ENCODE data around the gene CDH13. TPM values are rescaled to one million over a fixed set of nuclear protein-coding genes. Genes with fewer than 3 reads are reported as not detected.
A peak's percentile ranks its signal among the peaks of the same experiment; 100 is the strongest.

Gene CDH13
- total RNA-seq, 1 experiment from 2014 or later = not detected

DNA sequence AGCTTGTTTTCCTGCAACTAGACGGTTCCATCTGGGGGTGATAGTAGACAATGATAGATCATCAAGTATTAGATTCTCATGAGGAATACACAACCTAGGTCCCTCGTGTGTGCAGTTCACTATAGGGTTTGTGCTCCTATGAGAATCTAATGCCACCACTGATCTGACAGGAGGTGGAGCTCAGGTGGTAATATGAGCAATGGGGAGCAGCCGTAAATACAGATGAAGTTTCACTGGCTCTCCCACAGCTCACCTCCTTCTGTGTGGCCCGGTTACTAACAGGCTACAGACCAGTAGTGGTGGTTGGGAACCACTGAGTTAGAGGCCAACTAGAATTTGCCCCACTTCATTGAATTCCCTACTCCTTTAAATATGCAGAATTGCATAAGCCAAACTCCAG, 1033.5 kb downstream of the CDH13 start:
- no peak for DNase-seq (ENCODE audit: low read depth, low spot score)
- in situ Hi-C loops (cut with HindIII; ENCODE audit: low pct_unique_long_range_greater_than_20kb, low sequenced_read_pairs) = no loop called here

DNA sequence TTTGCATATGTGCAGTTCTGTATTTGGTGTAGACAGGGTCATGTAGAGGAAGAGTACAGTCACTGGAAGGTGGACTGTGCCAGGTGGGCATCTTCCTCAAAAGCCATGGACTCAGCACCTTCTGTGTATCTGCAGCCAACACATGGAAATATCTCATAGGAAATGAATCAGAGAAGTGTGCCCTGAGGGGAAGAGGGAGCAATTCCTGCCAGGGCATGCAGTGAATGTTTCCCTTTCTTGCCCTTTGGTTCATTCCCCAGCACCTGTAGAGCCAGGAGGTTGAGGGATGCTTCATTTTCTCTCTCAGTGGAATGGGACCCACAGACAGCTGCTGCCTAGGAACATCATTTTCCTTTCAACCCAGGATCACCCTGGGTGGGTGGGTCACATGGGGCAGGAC, 1034.9 kb downstream of the CDH13 start:
- in situ Hi-C loops (cut with HindIII; ENCODE audit: low pct_unique_long_range_greater_than_20kb, low sequenced_read_pairs) = no loop called here
- no peak for DNase-seq (ENCODE audit: low read depth, low spot score)

DNA sequence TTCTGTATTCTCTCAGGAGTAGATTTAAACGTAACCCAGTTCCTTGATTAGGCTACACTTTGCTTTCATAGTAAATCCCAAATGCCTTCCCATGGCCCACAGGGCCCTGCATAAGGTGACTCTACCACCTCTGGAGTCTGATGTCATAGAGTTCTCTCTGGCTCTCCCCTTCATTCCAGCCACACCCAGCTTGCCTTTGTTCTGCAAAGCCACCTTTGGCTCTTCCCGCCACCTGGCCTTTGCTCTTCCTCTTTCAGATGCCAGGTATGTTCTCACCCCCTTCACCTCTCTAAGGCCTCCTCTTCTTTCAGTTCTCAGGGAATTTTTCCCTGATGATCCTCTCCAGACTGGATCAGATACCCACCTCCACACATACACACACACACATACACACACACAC, 1039.7 kb downstream of the CDH13 start:
- in situ Hi-C loops (cut with HindIII; ENCODE audit: low pct_unique_long_range_greater_than_20kb, low sequenced_read_pairs) = no loop called here
- DNase-seq (ENCODE audit: low read depth, low spot score) = no peak

DNA sequence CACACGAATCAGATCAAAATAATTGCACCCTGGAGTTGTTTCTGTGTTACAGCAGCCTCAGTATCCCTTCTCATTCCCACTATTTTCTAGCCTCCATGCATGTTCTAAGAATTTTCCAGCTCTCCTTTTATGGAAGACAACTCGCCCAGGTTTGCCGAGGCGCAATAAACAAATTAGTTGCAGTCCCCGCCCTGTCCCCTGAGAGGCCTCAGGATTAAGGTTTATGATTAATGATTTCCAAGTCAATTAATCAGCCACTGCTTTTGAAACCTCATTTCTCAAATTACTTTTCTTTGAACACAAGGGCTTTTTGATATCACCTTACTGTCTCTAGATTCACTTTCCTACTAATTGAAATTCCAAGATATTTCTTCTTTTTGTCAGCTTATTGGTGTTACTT, 1042.7 kb downstream of the CDH13 start:
- in situ Hi-C loops (cut with HindIII; ENCODE audit: low pct_unique_long_range_greater_than_20kb, low sequenced_read_pairs) = no loop called here

DNA sequence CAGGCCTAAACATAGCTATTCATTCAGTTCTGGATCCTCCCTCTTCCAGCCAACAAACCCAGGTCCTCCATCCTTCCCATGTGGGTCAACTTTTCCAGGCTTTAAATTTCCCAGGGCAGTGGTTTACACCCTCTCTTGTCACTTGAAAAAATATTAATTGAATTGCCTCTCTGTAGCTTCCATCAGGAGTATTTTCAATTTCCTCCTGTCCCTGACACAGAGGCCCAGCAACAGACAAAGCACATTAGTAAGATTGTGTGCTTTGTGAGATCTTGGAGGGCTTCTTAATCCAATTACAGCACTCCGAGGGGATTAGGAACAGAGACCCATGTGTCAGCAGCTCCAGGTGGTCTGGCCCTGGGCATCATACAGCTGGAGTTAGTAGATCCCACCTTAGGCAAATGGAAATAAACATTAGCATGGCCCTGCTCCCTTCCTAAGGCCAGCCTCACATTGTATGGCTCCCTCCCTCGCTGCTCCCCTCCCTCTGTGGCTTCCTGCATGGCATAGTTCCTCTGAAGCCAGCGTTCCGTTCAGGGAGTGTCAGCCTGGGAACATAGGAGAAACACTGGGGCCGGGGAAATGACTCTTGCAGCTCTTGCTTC, 1048.3 kb downstream of the CDH13 start:
- in situ Hi-C loops (cut with HindIII; ENCODE audit: low pct_unique_long_range_greater_than_20kb, low sequenced_read_pairs) = no loop called here
- no peak for DNase-seq (ENCODE audit: low read depth, low spot score)

More for the DNA sequence above, 1042.7 kb downstream of the CDH13 start:
- DNase-seq (ENCODE audit: low read depth, low spot score) = no peak

DNA sequence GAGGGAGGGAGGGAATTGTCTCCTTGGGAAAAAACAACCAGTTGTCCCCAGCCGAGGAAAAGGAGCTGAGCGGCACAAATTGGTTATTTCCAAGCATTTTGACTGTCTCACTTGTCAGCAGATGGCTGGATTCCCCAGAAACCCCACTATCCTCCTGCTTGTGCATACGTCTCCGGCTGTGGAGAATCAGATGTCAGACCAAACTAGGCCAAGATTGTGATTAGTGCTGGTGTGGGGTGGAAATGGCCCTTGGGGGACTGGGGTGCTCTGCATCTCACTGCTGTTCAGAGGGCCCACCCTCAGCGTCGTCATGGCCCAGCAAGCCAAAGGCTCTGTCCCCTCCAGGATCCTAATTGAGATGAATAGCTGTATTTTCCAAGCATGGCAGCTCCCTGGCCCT, 1049.3 kb downstream of the CDH13 start:
- in situ Hi-C loops (cut with HindIII; ENCODE audit: low pct_unique_long_range_greater_than_20kb, low sequenced_read_pairs) = no loop called here
- DNase-seq (ENCODE audit: low read depth, low spot score) = no peak

DNA sequence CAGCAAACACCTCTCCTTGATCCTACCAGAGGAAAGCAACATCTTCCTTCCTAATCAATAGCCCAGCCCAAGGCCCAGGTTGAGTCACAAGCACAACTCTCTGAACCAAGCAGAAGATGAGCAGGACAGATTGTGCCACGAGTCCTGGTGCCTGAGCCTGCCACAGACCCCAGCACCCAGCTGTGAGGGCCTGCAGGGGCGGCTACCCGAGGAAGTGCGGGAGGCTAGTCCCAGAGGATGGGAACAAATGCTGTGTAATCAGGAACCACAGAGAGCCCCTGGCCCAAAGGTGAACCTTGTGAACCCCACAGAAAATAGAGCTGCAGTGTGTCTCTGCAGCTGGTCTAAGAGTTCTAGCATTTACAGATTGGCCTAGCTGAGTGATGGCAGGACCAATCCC, 1054.2 kb downstream of the CDH13 start:
- no peak for DNase-seq (ENCODE audit: low read depth, low spot score)
- in situ Hi-C loops (cut with HindIII; ENCODE audit: low pct_unique_long_range_greater_than_20kb, low sequenced_read_pairs) = no loop called here

DNA sequence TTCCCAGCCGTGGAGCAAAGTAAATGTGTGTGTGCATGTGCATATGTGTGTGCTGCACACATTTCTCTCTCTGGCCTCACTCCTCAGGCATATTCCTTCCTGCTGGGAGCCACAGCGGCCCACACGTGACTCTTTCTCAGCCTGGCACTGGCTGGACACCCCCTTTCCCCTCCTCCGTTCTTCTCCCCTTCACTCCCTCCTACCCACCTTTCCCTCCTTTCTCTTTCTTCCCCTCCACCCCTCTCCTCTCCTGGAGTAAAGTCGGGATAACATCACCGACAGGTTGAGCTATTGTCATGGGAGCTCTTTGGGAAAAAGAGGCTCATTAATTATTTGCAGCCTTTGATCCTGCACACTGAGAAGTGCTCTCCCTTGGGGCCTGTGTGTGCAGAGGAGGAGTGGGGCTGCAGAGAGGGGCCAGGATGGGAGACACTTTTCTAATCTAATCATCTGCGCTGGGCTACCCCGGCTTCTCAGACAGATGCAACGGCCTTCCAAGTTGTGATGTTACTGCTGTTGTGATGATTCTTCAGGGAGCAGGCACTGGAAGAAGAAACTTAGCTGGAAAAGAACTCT, 1054.7 kb downstream of the CDH13 start:
- in situ Hi-C loops (cut with HindIII; ENCODE audit: low pct_unique_long_range_greater_than_20kb, low sequenced_read_pairs) = no loop called here
- DNase-seq (ENCODE audit: low read depth, low spot score) = no peak

DNA sequence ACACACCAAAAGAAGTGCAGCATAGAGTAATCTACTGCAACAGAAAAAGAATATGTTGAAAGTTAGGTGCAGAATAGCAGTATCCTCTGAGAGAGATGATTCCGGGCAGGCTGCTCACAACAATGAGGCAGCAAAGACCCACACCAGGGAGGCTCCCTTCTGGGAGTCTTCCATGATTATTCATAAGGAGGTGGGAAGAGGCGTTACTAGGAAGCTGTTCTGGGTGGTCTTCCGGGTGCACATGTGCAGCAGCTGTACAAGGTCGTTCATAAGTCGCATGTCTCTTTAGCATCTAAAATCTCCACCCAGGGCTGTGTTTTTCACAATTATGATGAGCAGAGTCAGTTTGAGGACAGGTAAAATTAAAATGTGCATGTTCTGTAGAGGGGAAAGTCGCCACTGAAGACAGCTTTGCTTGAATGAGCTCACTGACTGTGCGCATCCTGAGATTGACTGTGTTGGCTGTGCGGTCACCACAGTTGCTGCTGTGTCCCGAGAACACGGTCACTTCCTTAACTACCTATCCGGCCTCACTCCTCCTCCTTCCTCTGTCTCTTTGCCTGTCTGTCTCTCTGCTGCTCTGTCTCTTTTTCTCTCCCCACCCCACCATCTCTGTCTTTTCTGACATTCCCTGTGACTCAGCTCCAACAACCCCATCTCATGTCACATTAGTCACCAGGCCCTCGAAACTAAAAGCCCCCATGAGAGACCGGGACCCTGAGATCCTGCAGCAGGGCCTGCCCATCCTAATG, 1055.5 kb downstream of the CDH13 start:
- no peak for DNase-seq (ENCODE audit: low read depth, low spot score)
- in situ Hi-C loops (cut with HindIII; ENCODE audit: low pct_unique_long_range_greater_than_20kb, low sequenced_read_pairs) = no loop called here

DNA sequence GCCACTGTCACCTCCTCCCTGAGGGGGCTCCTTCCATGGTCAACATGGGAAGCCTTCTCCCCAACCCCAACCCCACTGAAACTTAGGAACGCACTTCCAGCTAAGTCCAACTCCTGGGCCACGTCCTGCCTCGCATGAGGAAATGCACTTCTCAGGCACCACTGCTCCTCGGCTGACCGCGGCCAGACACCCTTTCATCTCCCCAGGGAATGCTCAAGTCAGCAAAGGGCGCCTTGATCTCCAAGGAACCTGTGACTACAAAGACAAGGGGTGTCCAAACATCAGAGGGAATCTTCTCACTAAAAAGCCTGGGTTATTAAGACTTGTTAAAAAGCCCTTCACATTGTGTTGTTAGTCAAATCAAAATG, 1056.1 kb downstream of the CDH13 start:
- in situ Hi-C loops (cut with HindIII; ENCODE audit: low pct_unique_long_range_greater_than_20kb, low sequenced_read_pairs) = no loop called here
- DNase-seq (ENCODE audit: low read depth, low spot score) = no peak

DNA sequence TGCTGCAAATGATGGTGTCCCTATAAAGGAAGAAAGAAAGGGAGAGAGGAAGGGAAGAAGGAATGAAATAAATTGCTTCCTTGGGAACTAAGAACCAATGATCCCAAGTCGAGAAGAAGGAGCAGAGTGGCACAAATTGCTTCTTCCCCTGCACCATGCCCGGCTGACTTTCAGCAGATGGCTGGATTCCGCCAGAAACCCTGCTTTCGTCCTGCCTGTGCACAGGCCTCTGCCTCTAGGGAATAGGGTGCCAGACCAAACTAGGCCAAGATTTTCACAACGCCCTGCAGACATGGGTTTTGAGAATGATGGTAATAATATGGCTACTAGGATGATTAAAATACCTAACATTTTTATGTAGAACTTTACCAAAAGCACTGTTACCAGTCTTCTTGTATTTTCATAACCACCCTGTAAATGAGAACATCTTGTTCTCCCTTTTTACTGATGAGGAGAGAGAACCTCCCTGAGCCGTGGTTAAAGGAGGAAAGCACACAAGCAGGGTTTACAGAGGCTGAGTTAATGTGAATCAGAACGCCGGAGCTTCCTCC, 1058.9 kb downstream of the CDH13 start:
- DNase-seq (ENCODE audit: low read depth, low spot score) = no peak
- in situ Hi-C loops (cut with HindIII; ENCODE audit: low pct_unique_long_range_greater_than_20kb, low sequenced_read_pairs) = no loop called here

DNA sequence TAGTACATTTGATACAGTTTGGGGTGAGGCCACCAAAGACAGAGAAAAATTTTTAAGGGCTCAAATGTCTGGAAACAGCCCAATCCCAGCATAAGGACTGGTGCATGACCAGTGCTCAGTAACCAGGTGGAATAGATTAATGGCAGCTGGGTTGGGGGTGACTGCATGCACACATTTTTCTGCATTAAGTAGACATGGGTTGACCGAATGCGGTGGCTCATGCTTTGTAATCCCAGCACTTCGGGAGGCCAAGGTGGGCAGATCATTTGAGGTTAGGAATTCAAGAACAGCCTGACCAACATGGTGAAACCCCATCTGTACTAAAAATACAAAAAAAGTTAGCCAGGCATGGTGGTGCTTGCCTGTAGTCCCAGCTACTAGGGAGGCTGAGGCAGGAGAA, 1060.0 kb downstream of the CDH13 start:
- in situ Hi-C loops (cut with HindIII; ENCODE audit: low pct_unique_long_range_greater_than_20kb, low sequenced_read_pairs) = no loop called here
- no peak for DNase-seq (ENCODE audit: low read depth, low spot score)

DNA sequence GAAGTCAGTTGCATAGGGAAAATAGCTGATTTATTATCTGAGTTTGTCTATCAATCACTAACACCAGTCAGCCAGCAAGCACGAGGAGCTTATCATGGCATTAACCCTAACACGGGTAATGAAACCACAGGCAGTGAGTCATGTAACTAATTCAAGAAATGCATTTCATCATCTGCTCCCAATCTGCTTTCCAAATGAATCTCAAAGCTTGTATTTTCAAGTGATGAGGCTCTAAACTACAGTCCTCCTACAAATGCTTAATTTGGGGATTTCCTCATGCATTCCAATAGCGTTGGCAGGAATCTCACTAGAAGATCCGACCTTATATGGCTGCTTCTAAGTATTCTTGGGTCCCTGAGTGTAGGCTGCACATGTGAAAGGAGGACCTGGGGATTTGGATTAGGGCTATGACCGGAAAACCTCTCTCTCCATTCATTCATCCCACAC, 1062.6 kb downstream of the CDH13 start:
- DNase-seq (ENCODE audit: low read depth, low spot score) = peak; percentile 41
- in situ Hi-C loops (cut with HindIII; ENCODE audit: low pct_unique_long_range_greater_than_20kb, low sequenced_read_pairs) = no loop called here

DNA sequence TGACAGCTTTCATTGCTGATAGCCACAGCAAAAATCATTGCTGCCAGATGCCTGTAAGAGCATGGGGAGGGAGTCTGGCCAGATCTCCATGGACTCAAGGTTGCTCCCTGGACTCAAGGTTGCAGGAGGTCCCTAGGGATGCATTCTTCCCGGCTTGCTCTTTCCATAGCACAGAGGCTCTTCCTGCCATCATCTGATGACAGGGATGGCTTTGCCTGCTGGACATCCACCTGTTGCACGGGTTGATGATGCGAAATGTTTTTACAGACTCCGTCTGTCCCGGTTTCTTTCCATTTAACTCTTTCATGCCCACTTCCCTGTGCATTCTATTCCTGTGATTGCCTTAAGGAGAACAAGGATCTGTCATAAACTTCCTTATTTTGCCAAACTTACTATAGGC, 1065.5 kb downstream of the CDH13 start:
- DNase-seq (ENCODE audit: low read depth, low spot score) = no peak
- in situ Hi-C loops (cut with HindIII; ENCODE audit: low pct_unique_long_range_greater_than_20kb, low sequenced_read_pairs) = no loop called here

DNA sequence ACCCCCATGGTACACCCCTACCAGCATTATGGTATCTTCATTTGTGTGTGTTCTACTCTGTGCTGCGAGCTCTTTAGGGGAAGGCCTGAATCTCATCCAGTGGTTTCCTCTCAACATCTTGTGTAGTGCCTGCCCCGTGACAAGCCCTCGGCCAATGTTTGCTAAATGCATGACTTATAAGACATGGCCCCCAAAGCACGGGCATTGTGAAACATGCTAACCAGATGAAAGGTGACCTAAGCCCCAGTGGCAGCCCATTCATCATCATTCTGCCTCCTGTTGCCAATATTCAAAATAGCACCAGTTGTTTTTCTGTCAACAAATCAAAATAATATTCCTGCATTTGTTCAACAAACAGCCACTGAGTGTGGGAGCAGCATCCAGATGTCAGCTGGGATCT, 1072.2 kb downstream of the CDH13 start:
- in situ Hi-C loops (cut with HindIII; ENCODE audit: low pct_unique_long_range_greater_than_20kb, low sequenced_read_pairs) = no loop called here
- DNase-seq (ENCODE audit: low read depth, low spot score) = no peak

DNA sequence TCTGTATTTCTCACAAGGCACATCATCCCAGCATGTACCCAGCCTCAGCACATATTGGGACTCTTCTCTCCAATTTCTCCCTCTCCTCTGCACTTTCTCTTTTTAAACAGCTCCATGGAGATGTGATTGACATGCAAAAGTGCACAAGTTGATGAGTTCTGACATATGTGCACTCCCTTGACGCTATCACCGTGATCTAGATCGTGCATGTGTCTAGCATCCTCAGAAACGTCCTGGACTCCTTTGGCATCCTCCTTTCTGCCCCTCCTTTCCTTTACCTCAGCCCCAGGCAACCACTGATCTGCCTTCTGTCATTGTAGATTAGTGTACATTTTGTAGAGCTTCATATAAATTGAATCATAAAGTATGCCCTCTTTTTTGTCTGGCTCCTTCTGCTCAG, 1073.0 kb downstream of the CDH13 start:
- DNase-seq (ENCODE audit: low read depth, low spot score) = no peak
- in situ Hi-C loops (cut with HindIII; ENCODE audit: low pct_unique_long_range_greater_than_20kb, low sequenced_read_pairs) = no loop called here

DNA sequence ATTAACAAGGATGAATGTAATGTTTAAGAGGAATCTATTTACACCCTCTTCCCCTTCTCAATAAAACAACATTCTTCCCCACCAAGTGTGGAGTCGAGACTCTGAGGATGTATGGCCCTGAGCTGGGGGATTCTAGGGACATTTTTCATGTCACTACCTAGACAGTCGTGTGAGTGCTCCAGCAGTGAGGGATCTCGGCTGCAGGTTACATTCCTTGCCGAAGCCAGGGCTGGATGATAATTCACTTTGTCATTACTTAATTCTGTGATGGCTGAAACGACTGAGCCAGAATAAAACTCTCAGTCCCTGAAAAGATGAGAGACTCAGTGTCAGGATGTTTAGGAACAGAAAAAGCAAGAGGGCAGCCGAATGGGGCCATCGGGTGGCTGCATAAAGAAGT, 1074.1 kb downstream of the CDH13 start:
- no peak for DNase-seq (ENCODE audit: low read depth, low spot score)
- in situ Hi-C loops (cut with HindIII; ENCODE audit: low pct_unique_long_range_greater_than_20kb, low sequenced_read_pairs) = no loop called here

DNA sequence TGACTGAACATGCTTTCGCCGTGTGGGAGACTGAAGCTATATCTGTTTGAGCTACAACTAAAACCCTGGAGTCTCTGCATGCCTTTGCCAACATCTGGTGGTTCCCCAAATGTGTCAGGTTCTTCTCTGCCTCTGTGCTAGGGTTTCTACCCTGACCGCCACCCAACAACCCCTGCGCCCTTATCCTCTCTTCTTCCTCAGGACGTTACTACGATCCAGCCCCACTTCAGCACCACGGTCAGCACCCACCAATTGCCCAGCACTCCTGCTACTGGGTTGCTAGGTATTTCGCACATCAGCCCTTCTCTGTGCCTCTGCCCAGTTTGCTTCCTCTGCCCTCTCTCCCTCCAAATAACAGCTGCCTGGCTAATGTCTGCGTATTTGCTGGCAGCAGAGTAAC, 1074.7 kb downstream of the CDH13 start:
- peak; percentile 24 for DNase-seq (ENCODE audit: low read depth, low spot score)
- in situ Hi-C loops (cut with HindIII; ENCODE audit: low pct_unique_long_range_greater_than_20kb, low sequenced_read_pairs) = no loop called here

DNA sequence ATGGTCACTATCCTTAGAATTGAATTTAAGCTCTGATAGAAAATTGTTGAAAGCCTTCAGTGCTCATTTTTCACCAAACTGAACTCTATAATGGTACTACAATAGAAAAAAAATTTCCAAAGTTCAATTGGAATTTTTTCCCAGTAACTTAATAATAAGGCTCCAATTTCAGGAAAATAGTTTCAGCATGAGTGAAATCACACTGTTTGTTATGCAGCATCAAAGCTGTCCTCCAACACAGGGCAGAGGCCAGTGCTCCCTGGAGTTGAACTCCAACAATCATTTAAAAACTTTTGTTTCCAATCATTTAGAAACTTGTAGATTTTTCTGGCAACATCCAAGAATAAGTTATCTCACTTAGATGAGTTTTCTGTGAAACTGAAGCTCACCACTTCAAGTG, 1077.9 kb downstream of the CDH13 start:
- in situ Hi-C loops (cut with HindIII; ENCODE audit: low pct_unique_long_range_greater_than_20kb, low sequenced_read_pairs) = no loop called here
- DNase-seq (ENCODE audit: low read depth, low spot score) = no peak
